T-helper 2 cell (primary cell): ENCODE results near the gene PCNX3.
A peak's percentile ranks its signal among the peaks of the same experiment; 100 is the strongest.

ENCODE experiments used
- DNase-seq, 5 experiments: peaks; one replicate each; pipeline versions ENCODE4 v3.0.0 to v3.0.0-alpha.2; 2012 to 2022

PCNX3 gene

GRCh38 chr11:65580756-65581155 is 34.8 kb upstream of the PCNX3 start:
- DNase-seq: no peak

- no peak for DNase-seq
Measured at GRCh38 chr11:65581928-65582327, 33.6 kb upstream of the PCNX3 start.

GRCh38 chr11:65583589-65583988 is 32.0 kb upstream of the PCNX3 start:
- DNase-seq: no peak

- no peak for DNase-seq
Measured at GRCh38 chr11:65584106-65584505, 31.5 kb upstream of the PCNX3 start.

- no peak for DNase-seq
Measured at GRCh38 chr11:65584723-65585171, 30.8 kb upstream of the PCNX3 start.

GRCh38 chr11:65585396-65586246 is 30.0 kb upstream of the PCNX3 start:
- DNase-seq: no peak

- DNase-seq: no peak
Measured at GRCh38 chr11:65586247-65586630, 29.3 kb upstream of the PCNX3 start.

- DNase-seq: no peak
Measured at GRCh38 chr11:65586676-65587075, 28.9 kb upstream of the PCNX3 start.

- DNase-seq: peak; percentile 42 to 90 (median 69)
Measured at GRCh38 chr11:65588199-65589054, 27.1 kb upstream of the PCNX3 start.

- DNase-seq: peak in 3 of 5 experiments; percentile 19 to 70 (median 21)
Measured at GRCh38 chr11:65589444-65590239, 25.9 kb upstream of the PCNX3 start.

- DNase-seq: no peak
Measured at GRCh38 chr11:65590240-65590738, 25.3 kb upstream of the PCNX3 start.

GRCh38 chr11:65591939-65592857 is 23.4 kb upstream of the PCNX3 start:
- DNase-seq: no peak

- no peak for DNase-seq
Measured at GRCh38 chr11:65592858-65593517, 22.6 kb upstream of the PCNX3 start.

- DNase-seq: peak in 1 of 5 experiments; percentile 44
Measured at GRCh38 chr11:65593518-65594414, 21.8 kb upstream of the PCNX3 start.

- peak in 1 of 5 experiments; percentile 30 for DNase-seq
Measured at GRCh38 chr11:65595131-65595530, 20.4 kb upstream of the PCNX3 start.

- DNase-seq: no peak
Measured at GRCh38 chr11:65595543-65596281, 19.9 kb upstream of the PCNX3 start, which contains the start of gene KCNK7. KCNK7 (minus strand) TSS chr11:65595800; CDS start chr11:65595772, 28 bp downstream.

GRCh38 chr11:65596520-65596919 is 19.1 kb upstream of the PCNX3 start:
- no peak for DNase-seq

- no peak for DNase-seq
Measured at GRCh38 chr11:65598258-65598699, 17.3 kb upstream of the PCNX3 start.
